ENCODE measurements around the gene EIF4G3.
"Not testable (repeated sequence)": the region's sequence is repeated elsewhere in the genome, so short reads cannot be mapped to it uniquely, and the experiment has no call there.

Gene EIF4G3

GRCh38 chr1:21182181-21182731 is 5.6 kb upstream of the EIF4G3 start:
- Histone ChIP-seq H3K27ac (no peak overlapping the region), H3K36me3 (ENCODE audit: insufficient read depth) (no peaks in the 10 kb centered on the region), H4K20me1 (ENCODE audit: insufficient read depth) (no peaks in the 10 kb centered on the region), H2AFZ (ENCODE audit: low read depth) (no peak overlapping the region), H3K4me2 (no peak overlapping the region), H3K9ac (no peak overlapping the region), H3K27me3 (ENCODE audit: insufficient read depth, low read depth) (no peaks in the 10 kb centered on the region), H3K79me2 (ENCODE audit: insufficient read depth, low read depth) (no peaks in the 10 kb centered on the region), H3K4me1 (ENCODE audit: low read depth, poor library complexity, severe bottlenecking) (peaks cover 15% of the 10 kb centered on the region), H3K4me3 (IDR thresholded peaks at IDR 0.05; ENCODE audit: insufficient read depth, low read depth, low read length) (no peak overlapping the region)
- TF ChIP-seq CTCF (conservative IDR thresholded peaks at IDR 0.05; ENCODE audit: low read depth, low read length) = no peak

- not testable (repeated sequence) for H2AFZ ChIP-seq (ENCODE audit: low read depth); H3K4me3 ChIP-seq (IDR thresholded peaks at IDR 0.05; ENCODE audit: insufficient read depth, low read depth, low read length); H3K9ac ChIP-seq; H3K36me3 ChIP-seq (ENCODE audit: insufficient read depth); H4K20me1 ChIP-seq (ENCODE audit: insufficient read depth); H3K4me2 ChIP-seq; H3K27me3 ChIP-seq (ENCODE audit: insufficient read depth, low read depth); H3K27ac ChIP-seq
- peaks cover 22% of the 10 kb centered on the region; the same call in 1 of the 2 replicates for H3K79me2 ChIP-seq (ENCODE audit: insufficient read depth, low read depth)
- peaks cover 16% of the 10 kb centered on the region for H3K4me1 ChIP-seq (ENCODE audit: low read depth, poor library complexity, severe bottlenecking)
These were observed 1.6 kb upstream of the EIF4G3 start for GRCh38 chr1:21178271-21178670.

GRCh38 chr1:21175670-21176581 is 771 bp downstream of the EIF4G3 start:
- Histone ChIP-seq H3K27ac (peak overlapping the region; percentile 14; the same call in 1 of the 2 replicates), H3K36me3 (ENCODE audit: insufficient read depth) (no peaks in the 10 kb centered on the region), H3K79me2 (ENCODE audit: insufficient read depth, low read depth) (peaks cover 29% of the 10 kb centered on the region; the same call in 1 of the 2 replicates), H3K27me3 (ENCODE audit: insufficient read depth, low read depth) (no peaks in the 10 kb centered on the region), H4K20me1 (ENCODE audit: insufficient read depth) (no peaks in the 10 kb centered on the region), H3K4me3 (IDR thresholded peaks at IDR 0.05; ENCODE audit: insufficient read depth, low read depth, low read length) (peak overlapping the region; percentile 72), H2AFZ (ENCODE audit: low read depth) (peak overlapping the region; percentile 68; the same call in 1 of the 2 replicates), H3K4me1 (ENCODE audit: low read depth, poor library complexity, severe bottlenecking) (peaks cover 16% of the 10 kb centered on the region), H3K9ac (peak overlapping the region; percentile 80), H3K4me2 (peak overlapping the region; percentile 78)
- TF ChIP-seq CTCF (conservative IDR thresholded peaks at IDR 0.05; ENCODE audit: low read depth, low read length) = no peak

- H3K9ac ChIP-seq = peak overlapping the region; percentile 80; the same call in 1 of the 2 replicates
- H3K36me3 ChIP-seq (ENCODE audit: insufficient read depth) = no peaks in the 10 kb centered on the region
- 0 out of 2 replicates have a peak overlapping the region, but pooled peaks have one; percentile 68 for H2AFZ ChIP-seq (ENCODE audit: low read depth)
- no peaks in the 10 kb centered on the region for H4K20me1 ChIP-seq (ENCODE audit: insufficient read depth)
- no peak for TF ChIP-seq CTCF (conservative IDR thresholded peaks at IDR 0.05; ENCODE audit: low read depth, low read length)
- H3K4me2 ChIP-seq = peak overlapping the region; percentile 78
- peak overlapping the region; percentile 14; the same call in 1 of the 2 replicates for H3K27ac ChIP-seq
- H3K4me1 ChIP-seq (ENCODE audit: low read depth, poor library complexity, severe bottlenecking) = peaks cover 16% of the 10 kb centered on the region
- H3K27me3 ChIP-seq (ENCODE audit: insufficient read depth, low read depth) = no peaks in the 10 kb centered on the region
- peak overlapping the region; percentile 72 for H3K4me3 ChIP-seq (IDR thresholded peaks at IDR 0.05; ENCODE audit: insufficient read depth, low read depth, low read length)
- peaks cover 35% of the 10 kb centered on the region; the same call in 1 of the 2 replicates for H3K79me2 ChIP-seq (ENCODE audit: insufficient read depth, low read depth)
These were observed 1.4 kb downstream of the EIF4G3 start for GRCh38 chr1:21175324-21175669.
